CD4-positive, alpha-beta T cell treated with Interleukin-4 for 4 hours (primary cell): ENCODE data around the gene ARID5B.

Experiments
- DNase-seq: peaks from one replicate; pipeline ENCODE4 v3.0.0-alpha.2; 2020

ARID5B gene

DNA sequence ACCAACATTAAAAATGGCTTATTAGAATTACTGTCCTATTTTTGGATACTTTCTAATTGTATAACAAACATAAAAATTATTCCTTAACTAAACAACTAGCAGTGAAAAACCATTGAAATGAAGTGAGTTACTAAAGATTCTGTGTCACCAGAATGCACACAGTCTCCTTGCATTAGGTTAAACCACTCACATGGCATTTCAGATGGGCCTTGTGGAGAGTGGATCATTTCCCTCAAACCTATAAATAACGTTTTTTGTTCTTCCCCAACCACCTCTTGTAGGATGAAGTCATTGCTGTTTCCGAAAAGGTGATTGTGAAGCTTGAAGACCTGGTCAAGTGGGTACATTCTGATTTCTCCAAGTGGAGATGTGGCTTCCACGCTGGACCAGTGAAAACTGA is 38.4 kb downstream of the ARID5B start:
- no peak for DNase-seq

DNA sequence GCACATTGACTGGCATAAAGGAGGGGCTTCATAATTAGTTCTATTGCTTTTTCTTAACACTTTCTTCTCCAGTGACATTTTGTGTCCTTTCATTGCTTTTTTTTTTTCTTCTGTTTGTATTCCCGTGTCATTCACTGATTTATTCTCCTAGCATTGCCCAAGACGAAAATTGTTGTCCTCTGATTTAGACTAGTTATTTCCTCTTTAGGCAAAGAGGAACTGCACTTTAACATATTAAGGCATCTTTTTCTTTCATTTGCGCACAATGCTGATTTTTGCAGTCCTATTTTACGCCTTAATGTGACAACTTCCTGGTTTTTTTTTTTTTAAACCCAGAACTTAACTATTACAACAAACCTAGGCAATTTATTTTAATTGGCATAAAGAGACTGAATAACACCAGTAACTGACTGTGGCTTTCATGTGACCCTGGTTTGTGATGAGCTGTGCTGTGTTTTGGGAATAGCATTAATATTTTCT is 39.7 kb downstream of the ARID5B start:
- peak; percentile 22 for DNase-seq

GRCh38 chr10:61942604-61943461 is 41.3 kb downstream of the ARID5B start:
- peak; percentile 61 for DNase-seq

DNA sequence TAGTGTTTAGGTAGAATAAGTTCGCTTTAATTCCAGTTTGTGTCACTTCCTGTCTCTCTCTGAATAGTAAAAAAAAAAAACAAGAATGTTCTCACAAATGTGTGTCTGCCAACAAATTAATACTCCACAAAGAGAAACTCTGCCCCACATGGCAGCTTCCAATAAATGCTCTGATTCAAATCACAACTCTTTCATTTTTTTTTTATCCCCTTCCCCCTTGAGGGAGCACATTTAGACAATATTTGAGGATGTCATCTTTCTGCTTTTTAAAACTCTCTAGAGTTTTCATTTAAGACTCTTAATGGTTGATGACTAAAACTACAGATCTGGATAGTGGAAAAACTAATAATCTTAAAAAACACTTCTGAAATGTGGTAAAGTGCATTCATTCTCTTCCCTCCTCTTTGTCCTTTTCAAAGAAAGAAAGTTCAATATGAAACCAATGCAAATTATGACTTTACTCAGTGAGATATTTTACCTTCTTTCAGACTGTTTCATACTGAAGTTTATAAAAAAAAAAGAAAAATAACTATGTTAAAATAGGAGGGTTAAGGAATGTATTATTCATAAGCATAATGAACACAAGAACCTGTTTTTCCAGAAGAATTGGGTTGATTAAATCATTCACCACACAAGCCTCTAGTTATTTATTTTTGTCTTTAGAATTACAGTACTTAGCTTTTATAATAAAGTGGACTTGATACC is 42.3 kb downstream of the ARID5B start:
- peak; percentile 61 for DNase-seq

DNA sequence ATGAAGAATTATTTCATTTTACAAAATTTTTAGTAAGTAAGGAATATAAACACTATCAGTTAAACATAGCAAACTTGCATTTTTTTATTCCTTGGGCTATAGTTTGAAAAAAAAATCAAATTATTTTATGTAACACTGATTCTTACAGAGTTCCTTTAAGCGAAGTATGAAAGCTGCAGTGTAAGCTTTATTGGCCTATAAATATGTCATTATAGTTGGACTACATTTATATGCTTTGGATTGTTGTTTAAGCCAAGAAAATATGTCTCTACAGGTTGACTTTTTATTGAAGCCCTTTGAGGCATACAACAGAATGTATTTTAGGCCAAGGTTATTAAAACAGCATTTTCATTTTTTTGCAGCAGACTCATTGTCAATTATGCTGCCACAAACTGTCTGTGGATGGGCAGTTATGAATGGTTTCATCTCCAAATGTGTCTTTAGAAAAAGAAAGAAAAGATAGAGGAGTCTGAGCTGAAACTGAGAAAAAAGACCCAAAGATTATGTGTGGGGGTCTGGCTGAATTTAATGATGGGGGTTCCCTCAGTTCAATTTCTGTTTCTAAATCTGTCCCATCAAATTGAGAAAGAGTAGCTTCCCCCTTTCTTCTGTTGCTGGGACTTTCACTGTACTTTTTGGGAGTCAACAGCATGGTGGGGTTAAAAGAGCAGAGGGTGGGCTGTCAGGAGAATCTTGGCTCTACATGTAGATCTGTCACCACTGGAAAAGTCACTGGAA is 43.1 kb downstream of the ARID5B start:
- no peak for DNase-seq

DNA sequence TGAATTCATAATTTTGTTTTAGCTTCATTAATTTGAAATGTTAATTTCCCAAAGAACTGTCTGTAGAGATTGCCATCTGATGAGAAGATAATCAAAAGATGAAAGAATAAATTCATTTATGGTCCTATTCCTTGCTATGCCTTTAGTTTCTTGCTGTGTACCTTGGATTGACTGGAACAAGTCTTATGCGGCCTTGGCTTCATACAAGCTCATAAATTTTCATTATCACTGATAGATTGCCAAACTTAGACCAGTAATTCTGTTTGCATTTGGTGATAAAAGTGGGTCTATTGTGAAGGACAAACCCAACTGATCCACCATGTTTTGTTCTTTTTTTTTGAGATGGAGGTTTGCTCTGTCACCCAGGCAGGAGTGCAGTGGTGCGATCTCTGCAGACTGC is 48.2 kb downstream of the ARID5B start:
- no peak for DNase-seq

GRCh38 chr10:61950449-61951143 is 49.1 kb downstream of the ARID5B start:
- no peak for DNase-seq

DNA sequence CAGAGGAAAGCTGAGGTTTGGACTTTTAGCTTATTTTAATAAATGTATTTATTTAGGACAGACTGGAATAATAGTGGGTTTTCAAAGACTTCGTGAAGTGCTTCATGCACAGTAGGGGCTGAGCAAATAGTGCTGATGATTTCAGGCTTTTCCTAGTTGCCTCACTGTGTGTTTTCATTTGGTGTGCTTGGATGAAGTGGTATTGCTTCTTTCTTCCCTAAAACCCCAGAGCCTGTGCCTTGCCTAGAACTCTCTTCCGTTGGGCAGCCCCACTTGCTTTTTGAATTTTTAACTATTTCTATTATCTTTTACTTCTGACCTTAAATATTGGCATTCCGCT is 49.6 kb downstream of the ARID5B start:
- DNase-seq, result no peak

DNA sequence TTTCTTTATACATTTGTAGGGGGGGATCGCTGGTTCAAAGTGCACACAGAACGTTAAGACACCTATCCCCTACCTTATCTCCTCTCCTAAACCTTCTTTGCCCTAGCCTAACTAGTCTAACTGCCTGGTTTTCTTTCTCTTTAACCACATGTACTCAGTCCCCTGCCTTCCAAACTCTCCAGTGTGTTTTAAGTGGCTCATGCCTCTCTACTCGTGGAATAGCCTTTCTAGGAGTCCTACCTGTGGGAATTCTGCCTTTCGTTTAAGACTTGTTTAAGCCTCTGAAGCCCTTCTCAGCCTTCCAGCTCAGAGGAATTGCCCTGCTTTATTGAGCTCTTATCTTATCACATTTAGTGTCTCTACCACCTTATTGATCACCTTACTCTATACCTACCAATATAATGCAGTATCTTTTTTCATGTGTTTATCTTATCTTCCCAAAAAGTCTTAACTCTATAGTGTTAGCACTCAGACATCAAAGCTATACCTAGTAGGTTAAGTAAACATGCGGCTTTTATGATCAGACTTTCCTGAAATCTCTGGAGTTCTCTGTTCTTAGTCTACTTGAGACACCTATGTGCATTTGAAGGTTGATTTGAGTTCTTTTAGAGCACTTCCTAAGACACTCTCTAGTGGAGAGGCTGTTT is 50.7 kb downstream of the ARID5B start:
- DNase-seq, result no peak

DNA sequence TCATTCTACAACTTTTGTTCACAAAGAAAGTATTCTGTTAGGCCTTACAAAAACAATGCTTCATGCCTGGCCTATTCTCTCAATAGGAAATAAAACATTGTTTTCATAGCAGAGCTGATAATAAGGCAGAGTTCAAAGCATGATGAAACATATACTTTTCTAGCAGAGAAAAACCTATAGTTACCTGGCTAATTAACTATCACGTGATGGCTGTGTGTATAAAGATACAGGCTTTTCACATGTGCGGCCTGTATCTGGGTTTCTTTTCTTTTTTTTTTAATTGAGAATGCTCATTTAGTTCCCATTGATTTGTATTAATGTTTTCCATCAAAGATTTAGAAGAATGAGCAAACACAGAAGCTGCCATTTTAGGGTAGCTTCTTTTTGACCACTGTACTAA is 51.7 kb downstream of the ARID5B start:
- DNase-seq, result no peak

GRCh38 chr10:61957806-61958205 is 56.3 kb downstream of the ARID5B start:
- DNase-seq, result no peak

- DNase-seq, result no peak
Observed at GRCh38 chr10:61958311-61958710, 56.8 kb downstream of the ARID5B start.

DNA sequence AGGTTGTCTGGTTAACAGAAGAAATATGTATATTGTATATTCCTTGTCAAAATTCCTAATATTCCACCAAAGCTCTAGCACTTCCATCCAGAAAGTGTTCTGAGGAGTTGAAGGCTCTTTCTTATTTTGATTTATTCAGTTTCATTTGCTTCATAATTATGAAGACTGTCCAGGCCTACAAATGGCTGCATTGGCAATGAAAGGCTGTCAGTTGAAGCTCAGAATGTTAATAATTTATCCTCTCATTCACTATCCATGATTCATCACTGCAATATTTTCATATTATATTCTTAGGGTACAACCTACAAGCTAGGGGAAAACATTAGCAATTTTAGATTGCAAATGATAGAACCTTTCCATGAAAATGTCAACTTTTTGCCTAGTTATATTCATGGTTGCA is 57.3 kb downstream of the ARID5B start:
- no peak for DNase-seq

DNA sequence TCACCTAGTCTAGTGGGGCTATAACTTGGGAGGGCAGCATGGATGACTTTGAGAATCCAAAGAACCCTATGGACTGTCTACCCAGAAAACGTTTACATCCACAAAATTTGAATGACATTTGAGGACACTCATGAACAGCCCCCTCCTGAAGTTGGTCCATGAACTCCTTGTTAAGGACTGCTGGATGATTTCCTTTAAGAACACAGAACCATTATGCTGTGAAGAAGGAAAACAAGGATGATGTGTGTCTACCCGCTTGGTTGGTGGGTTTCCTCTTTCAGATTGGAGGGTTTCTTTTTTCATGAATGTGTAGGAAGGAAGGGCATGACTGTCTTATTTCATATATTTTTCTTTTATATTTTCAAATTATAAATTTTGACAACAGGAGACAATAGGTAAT is 58.3 kb downstream of the ARID5B start:
- DNase-seq, result no peak

- DNase-seq, result no peak
Observed at GRCh38 chr10:61960396-61961120, 59.1 kb downstream of the ARID5B start.

DNA sequence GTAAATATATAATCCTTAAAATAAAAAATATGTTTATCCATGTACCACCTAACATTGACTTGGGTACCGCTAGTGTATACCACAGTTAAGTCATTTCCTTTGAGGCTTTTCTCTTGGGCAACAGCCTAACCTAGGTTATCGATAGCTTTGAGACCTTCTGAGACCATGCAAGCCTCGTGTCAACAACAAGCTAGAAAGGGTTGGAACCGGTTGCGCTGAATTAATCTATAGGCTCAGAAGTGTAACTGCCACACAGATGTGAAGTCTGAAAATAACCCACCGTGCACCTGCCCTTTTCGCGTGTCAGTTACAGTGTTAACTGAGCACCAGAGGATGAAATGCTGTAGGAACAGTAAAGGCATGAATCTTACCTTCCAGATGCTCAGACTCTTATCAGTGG is 59.8 kb downstream of the ARID5B start:
- peak; percentile 63 for DNase-seq

DNA sequence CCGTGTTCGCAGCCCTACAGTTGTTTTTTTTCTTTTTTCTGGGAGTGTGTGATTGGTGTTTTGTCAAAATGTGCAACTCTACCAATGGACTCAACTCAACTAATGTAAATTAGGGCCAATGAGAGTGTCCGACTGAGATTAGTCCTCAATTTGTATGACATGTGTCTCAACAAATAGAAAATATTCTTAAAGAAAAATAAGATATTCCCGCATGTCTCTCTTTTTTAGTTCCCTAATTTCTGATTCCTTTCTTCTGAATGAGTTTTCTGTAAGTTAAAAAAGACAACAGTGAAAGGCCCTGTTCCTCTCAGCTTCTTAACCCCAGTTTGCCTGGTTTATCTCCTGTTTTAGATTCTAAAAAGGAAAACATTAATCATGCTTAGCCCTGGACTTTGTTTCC is 61.5 kb downstream of the ARID5B start:
- no peak for DNase-seq

GRCh38 chr10:61963669-61964058 is 62.2 kb downstream of the ARID5B start:
- DNase-seq, result no peak

GRCh38 chr10:61964059-61964709 is 62.7 kb downstream of the ARID5B start:
- DNase-seq, result no peak

- no peak for DNase-seq
Observed at GRCh38 chr10:61964949-61965702, 63.6 kb downstream of the ARID5B start.
